Coronary artery (tissue), 2 donors: ENCODE data around the gene ZNF684.

Source experiments
- DNase-seq: peaks from one replicate; pipeline ENCODE4 v3.0.0-alpha.2; 2017; ENCODE audit warnings: low spot score
- H3K27ac ChIP-seq, 2 donors: fragments of 200-600 bp; sonication (generic); one replicate each; pipeline ENCODE4 v1.5.1; 2016 to 2019
- H3K4me3 ChIP-seq: fragments of 200-600 bp; sonication (generic); 2 replicates; pipeline ENCODE4 v1.5.1; 2016; ENCODE audit warnings: mild to moderate bottlenecking, moderate library complexity
- TF ChIP-seq, protein P1 (sequence below): fragments of 200-600 bp; sonication (generic); IDR thresholded peaks from one replicate; pipeline ENCODE4 v1.5.1; 2019; ENCODE audit warnings: antibody characterized with exemption

ZNF684 gene

DNA sequence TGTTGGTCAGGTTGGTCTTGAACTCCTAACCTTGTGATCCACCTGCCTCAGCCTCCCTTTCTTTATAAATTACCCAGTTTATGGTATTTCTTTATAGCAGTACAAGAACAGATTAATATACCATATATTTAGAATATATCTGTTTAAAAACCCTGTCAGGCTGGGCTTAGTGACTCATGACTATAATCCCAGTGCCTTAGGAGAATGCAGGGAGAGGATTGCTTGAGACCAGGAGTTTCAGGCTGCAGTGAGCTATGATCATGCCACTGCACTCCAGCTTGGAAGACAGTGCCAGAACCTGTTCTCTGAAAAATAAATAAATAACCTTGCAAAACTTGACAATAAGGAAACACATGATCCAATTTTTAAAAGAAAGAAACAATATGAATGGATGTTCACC is 43.9 kb downstream of the ZNF684 start:
- DNase-seq, result no peak
- Histone ChIP-seq H3K27ac (no peak overlapping the region), H3K4me3 (no peak overlapping the region)
- TF ChIP-seq, protein P1, sequence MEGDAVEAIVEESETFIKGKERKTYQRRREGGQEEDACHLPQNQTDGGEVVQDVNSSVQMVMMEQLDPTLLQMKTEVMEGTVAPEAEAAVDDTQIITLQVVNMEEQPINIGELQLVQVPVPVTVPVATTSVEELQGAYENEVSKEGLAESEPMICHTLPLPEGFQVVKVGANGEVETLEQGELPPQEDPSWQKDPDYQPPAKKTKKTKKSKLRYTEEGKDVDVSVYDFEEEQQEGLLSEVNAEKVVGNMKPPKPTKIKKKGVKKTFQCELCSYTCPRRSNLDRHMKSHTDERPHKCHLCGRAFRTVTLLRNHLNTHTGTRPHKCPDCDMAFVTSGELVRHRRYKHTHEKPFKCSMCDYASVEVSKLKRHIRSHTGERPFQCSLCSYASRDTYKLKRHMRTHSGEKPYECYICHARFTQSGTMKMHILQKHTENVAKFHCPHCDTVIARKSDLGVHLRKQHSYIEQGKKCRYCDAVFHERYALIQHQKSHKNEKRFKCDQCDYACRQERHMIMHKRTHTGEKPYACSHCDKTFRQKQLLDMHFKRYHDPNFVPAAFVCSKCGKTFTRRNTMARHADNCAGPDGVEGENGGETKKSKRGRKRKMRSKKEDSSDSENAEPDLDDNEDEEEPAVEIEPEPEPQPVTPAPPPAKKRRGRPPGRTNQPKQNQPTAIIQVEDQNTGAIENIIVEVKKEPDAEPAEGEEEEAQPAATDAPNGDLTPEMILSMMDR, result no peak

DNA sequence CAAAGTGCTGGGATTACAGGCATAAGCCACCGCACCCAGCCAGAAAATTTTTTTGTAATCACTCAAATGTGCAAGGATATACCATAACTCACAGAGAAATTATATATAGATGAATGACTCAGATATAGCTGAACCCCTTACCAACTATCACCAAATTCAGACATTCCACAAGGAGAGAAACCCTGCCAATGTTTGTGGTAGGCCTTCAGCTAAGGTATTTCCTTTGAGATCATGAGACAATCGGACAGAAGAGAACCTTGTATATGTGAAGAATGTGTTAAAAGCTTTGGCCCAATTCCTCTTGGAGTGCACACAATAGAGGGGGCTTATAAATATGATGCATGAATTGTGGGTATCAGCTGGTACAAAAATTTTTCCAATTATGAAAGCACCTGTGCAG is 50.7 kb downstream of the ZNF684 start:
- TF ChIP-seq, protein P1, result no peak
- H3K4me3 ChIP-seq, result no peak overlapping the region
- no peak overlapping the region for H3K27ac ChIP-seq
- no peak for DNase-seq

DNA sequence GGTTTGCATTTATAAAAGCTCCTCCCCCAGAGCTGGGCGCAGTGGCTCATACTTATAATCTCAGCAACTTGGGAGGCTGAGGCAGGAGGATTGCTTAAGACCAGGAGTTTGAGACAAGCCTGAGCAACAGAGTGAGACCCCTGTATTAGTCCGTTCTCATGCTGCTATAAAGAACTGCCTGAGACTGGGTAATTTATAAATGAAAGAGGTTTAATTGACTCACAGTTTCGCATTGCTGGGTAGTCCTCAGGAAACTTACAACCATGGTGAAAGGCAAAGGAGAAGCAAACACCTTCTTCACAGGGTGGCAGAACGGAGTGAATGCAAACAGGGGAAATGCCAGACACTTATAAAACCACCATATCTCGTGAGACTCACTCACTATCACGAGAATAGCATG is 52.5 kb downstream of the ZNF684 start:
- TF ChIP-seq, protein P1, result no peak
- DNase-seq, result no peak
- Histone ChIP-seq H3K4me3 (no peak overlapping the region), H3K27ac (no peak overlapping the region)

DNA sequence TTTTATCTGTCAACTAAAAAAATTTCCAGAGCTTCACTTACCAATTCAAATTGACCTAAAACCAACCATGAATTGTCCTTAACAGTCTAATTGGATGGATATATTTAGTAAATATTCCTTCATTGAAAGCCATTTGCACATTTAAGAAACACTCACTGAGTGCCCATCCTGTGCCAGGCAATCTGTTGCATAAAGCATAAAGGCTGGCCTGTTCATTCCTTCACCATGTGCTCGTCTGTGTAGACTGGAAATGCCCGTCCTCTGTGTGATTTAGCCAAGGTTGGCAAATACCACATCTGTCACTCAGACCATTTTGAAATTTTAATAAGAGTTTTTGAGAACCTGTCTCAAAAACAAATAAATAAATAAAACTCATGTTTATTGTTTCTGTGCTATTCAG is 57.1 kb downstream of the ZNF684 start:
- TF ChIP-seq, protein P1, result no peak
- no peak overlapping the region for H3K27ac ChIP-seq
- no peak overlapping the region for H3K4me3 ChIP-seq
- no peak for DNase-seq

DNA sequence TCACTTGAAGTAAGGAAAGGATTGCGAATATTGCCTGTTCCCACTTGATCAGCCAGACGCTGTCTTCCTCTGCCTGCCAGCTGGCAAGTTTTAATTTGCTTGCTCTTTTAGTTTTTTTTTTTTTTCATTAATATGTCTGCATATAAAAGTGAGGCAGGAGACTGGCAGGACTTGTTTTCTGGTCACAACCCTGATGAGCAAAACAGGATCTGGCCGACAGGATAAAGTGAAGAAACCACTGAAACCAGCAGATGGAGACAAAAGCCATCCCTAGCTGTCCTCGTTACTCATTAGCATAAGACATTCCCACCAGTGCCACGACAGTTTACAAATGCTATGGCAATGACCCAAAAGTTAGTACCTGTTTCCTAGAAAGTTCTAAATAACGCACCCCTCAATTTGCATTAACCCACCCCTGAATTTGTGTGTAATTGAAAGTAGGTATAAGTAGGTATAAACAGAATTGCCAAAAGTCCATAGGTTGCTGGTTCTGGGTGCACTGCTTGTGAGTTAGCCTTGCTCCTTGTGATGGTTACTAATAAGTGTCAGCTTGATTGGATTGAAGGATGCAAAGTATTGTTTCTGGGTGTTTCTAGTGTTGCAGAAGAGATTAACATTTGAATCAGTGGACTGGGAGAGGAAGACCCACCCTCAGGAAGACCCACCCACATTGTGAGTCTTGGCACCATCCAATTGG is 60.8 kb downstream of the ZNF684 start:
- Histone ChIP-seq H3K4me3 (no peak overlapping the region), H3K27ac (no peak overlapping the region)
- TF ChIP-seq, protein P1, result no peak
- DNase-seq, result no peak

DNA sequence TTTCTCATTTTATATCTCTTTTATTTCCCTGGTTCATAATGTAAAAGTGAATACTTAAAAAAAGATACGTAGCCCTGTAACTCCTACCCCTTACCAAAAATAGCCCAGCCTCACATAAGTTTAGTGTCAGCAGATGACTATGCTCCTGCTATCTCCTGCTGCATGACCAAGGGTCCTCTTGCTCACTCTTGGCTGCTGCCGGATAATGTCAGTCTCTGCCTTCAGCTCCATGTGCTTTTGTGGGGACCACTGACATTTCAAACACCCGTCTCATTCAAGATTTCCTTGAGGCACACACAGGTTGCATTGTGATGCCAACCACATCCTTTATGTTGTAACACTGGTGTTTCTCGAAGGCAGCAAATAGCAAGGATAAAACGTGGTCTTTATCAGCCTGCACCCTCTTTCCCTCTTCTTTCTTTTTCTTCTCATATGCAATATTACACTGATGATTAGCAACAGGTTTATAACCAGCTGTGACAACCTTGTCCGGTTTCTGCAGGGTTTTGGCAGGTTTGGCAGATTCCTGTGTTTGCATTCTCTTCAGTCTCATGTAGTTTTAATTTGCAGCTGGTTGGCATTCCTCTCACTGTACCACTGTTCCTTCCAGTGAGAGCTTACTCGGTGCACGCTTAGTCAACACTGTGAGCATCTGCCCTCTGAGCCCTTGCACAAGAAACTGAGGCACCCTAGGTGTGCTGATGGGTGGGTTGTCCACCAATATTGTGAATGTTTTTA is 62.2 kb downstream of the ZNF684 start:
- H3K4me3 ChIP-seq, result no peak overlapping the region
- TF ChIP-seq, protein P1, result no peak
- no peak overlapping the region for H3K27ac ChIP-seq
- DNase-seq, result no peak

DNA sequence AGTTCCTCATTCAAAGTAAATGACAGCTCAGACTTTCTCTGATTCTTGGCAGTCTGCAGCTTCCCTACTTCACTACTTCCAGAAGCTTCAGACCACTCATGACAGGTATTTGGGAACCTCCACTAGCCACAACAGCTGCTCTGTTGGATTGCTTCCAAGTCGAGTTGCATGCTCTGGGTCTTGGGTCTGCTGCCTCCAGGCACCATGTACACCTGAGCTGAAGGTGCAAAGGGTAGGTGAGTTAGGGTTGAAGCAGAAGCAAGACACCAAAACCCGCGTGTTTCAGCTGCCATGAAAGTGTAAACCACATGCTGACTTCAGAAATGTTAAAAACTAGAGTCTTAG is 62.7 kb downstream of the ZNF684 start:
- H3K27ac ChIP-seq, result no peak overlapping the region
- DNase-seq, result no peak
- TF ChIP-seq, protein P1, result no peak
- no peak overlapping the region for H3K4me3 ChIP-seq
